IgD-negative memory B cell (primary cell): ENCODE measurements around the gene COL15A1. TPM values are rescaled to one million over a fixed set of nuclear protein-coding genes. Genes with fewer than 3 reads are reported as not detected.
A peak's percentile ranks its signal among the peaks of the same experiment; 100 is the strongest.

Experiments
- H3K27ac Mint-ChIP-seq, 3 donors: one replicate each; pipeline ENCODE4 v1.8.0; 2020 to 2022; ENCODE audit warnings: mild to moderate bottlenecking in 3 of 3, mixed read lengths in 3 of 3, moderate library complexity in 1 of 3
- H3K27me3 Mint-ChIP-seq: one replicate; pipeline ENCODE4 v1.8.0; 2021; ENCODE audit warnings: mixed read lengths
- H3K36me3 Mint-ChIP-seq: one replicate; pipeline ENCODE4 v1.8.0; 2020; ENCODE audit warnings: mild to moderate bottlenecking, mixed read lengths
- H3K4me1 Mint-ChIP-seq, 3 donors: one replicate each; pipeline ENCODE4 v1.8.0; 2020 to 2022; ENCODE audit warnings: mixed read lengths in 3 of 3, mild to moderate bottlenecking in 1 of 3
- H3K4me3 Mint-ChIP-seq, 4 donors: one replicate each; pipeline ENCODE4 v1.8.0; 2020 to 2022; ENCODE audit warnings: mild to moderate bottlenecking in 4 of 4, mixed read lengths in 4 of 4, moderate library complexity in 3 of 4
- H3K9me3 Mint-ChIP-seq, 3 donors: one replicate each; pipeline ENCODE4 v1.8.0; 2020 to 2021; ENCODE audit warnings: mixed read lengths in 3 of 3, mild to moderate bottlenecking in 1 of 3
- polyA plus RNA-seq: library from polyadenylated mRNA; unstranded; fragments of 300-500 nt; fragmentation: Illumina TruSeq; gene quantifications from one replicate; pipeline ENCODE4 v1.2.3, GENCODE V29; 2021

The COL15A1 gene
- polyA plus RNA-seq, 1 donor from 2014 or later, result 0.08 TPM

DNA sequence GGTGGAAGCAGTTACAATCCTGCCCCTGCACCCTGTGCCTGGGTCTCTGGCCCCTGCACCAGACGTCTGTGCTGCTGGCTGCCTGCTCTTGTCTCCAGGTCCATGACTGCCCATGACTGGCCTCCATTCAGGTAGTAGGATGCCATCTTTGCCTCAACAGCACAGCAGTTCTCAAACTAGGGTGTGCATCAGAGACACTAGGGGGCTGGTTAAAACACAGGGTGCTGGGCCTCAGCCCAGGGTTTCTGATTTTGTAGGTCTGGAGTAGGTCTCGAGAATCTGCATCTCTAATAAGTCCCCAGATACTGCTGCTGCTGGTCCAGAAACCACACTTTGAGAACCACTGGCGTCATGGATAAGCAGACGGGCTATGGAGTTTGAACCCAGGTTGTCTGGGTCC lies 24.0 kb downstream of the COL15A1 start:
- peaks cover 5% of the 10 kb centered on the region for H3K27me3 Mint-ChIP-seq
- H3K4me3 Mint-ChIP-seq, result no peak overlapping the region
- no peaks in the 10 kb centered on the region for H3K4me1 Mint-ChIP-seq
- no peaks in the 10 kb centered on the region for H3K36me3 Mint-ChIP-seq
- H3K27ac Mint-ChIP-seq, result no peak overlapping the region
- no peaks in the 10 kb centered on the region for H3K9me3 Mint-ChIP-seq

DNA sequence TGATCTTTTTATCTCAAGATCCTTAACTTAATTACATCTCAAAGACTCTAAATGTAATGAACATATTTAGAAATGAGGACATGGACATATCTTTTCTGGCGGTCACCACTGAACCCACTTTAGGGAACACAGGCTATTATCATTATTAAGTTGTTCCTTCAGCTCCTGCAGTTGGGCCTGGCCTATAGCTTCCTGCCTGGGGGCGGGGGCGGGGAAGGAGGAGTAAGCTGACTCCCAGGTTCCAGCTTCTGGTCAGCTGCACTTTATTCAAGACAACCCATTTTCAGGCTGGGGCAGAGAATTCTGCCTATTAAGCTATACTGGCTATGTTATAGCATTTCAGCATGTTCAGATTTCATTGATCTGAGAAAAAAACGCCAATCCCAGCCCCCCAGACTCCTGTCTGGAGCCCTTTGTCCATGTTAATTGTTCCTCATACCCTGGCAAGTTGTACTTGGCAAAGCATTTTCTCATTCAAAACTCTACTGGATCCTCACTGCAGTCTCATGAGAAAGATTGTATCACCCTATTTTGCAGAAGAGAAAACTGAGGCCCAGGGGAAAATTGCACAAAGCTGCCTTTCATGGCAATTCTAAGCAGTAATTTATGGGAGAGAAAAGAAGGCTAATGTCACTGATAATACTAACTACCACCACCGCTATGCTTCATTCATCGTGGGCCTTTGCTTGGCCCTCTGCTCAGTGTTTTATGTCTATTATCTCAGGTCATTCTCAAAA lies 25.1 kb downstream of the COL15A1 start:
- H3K9me3 Mint-ChIP-seq, result no peaks in the 10 kb centered on the region
- H3K27me3 Mint-ChIP-seq, result peaks cover 4% of the 10 kb centered on the region
- H3K4me3 Mint-ChIP-seq, result no peak overlapping the region
- H3K36me3 Mint-ChIP-seq, result no peaks in the 10 kb centered on the region
- H3K27ac Mint-ChIP-seq, result no peak overlapping the region
- H3K4me1 Mint-ChIP-seq, result no peaks in the 10 kb centered on the region

DNA sequence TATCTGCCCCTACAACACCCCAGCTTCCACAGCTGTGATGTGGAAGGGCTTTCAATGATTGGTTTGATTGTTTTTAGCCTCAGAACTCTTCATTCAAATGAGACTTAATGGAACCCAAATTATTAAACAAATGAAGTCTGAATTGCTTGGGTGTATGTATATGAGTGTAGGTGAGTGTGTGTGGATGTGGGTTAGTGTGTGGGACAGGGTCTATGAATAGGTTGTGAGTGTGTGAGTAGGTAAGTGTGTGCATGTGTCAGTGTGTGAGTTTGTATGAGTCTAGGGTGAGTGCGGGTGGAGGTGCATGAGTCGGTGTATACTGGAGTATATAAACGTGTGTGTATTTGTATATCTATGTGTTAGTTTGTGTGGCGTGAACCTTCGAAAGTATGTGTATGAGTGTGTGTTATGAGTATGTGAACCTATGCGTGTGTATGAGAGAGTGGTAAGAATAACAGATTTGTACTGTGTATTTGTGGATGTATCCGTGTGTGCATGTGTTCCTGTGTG lies 26.9 kb downstream of the COL15A1 start:
- no peaks in the 10 kb centered on the region for H3K9me3 Mint-ChIP-seq
- H3K4me1 Mint-ChIP-seq, result peaks cover 0 to 2% (median 0%) of the 10 kb centered on the region in 3 donors
- no peaks in the 10 kb centered on the region for H3K36me3 Mint-ChIP-seq
- H3K27me3 Mint-ChIP-seq, result peaks cover 14% of the 10 kb centered on the region
- no peak overlapping the region for H3K4me3 Mint-ChIP-seq
- H3K27ac Mint-ChIP-seq, result no peak overlapping the region

DNA sequence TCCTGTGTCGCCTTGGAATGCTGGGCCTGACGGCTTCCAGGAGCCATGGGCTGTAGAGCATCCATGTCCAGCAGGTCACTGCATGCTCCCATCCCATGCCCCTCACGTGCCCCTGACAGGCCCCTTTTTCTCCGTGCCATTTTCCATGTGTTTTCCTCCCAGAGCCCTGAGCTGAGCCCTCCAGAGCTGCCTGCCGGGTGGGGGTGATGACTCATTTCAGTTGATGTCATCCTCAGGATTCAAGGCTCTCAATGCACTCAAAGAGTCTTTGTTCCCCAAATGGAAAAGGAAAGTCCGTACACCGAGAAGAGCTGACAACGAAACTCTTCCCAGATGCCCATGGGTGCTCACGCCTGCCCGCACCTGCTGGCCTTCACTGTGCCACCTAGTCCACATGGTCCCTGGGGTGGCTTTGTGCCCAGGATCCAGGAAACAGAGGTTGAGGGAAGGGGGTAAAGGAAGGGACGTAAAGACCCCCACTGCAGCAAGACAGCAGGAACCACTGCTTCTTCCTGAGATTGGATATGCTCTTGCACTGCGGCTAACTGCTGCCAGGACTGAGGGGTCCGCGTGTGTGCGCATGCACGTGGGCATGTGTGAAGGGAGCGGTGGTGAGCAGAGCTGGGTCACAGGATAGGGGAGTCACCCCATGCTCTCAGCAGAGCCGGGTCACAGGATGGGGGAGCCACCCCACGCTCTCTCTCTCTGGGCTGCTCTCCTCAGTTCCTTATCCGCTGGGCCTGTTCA lies 27.6 kb downstream of the COL15A1 start:
- no peak overlapping the region for H3K4me3 Mint-ChIP-seq
- no peak overlapping the region for H3K27ac Mint-ChIP-seq
- H3K4me1 Mint-ChIP-seq, result peaks cover 0 to 2% (median 0%) of the 10 kb centered on the region in 3 donors
- H3K27me3 Mint-ChIP-seq, result peaks cover 20% of the 10 kb centered on the region
- H3K36me3 Mint-ChIP-seq, result no peaks in the 10 kb centered on the region
- no peaks in the 10 kb centered on the region for H3K9me3 Mint-ChIP-seq

DNA sequence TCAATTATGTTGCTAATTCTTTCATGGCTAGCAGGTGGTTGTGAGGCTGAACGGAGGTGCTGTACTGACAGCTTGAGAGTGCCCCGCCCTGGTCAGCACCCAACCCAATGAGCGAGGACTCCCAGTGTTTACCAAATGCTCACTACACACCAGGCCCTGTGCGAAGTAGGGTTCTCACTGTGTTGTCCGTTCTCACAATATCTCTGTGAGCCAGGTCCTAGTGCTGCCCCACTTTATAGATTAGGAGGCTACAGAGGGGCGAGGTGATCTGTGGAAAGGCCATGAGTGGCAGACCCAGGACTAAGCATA lies 28.2 kb downstream of the COL15A1 start:
- no peaks in the 10 kb centered on the region for H3K36me3 Mint-ChIP-seq
- peaks cover 0 to 2% (median 0%) of the 10 kb centered on the region in 3 donors for H3K4me1 Mint-ChIP-seq
- no peak overlapping the region for H3K27ac Mint-ChIP-seq
- no peak overlapping the region for H3K4me3 Mint-ChIP-seq
- peaks cover 20% of the 10 kb centered on the region for H3K27me3 Mint-ChIP-seq
- H3K9me3 Mint-ChIP-seq, result no peaks in the 10 kb centered on the region

DNA sequence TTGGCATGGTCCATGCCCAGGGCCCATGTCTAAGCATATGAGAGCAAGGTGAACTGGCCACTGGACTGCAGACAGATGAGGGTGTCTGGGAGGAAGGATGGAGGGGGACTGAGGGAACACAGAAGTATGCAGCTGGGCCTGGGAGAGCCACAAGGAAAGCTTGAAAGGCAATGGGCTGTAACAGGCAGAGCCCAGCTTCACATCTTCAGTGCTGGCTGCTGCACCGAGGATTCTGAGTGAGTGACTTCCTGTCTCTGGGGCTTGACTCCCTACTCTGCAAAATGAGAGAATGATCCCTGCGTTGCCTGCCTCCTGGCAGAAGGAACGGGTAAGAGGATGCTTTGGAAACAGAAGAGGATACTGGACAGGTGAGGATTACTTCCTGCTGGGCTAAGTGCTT lies 29.0 kb downstream of the COL15A1 start:
- Mint-ChIP-seq H3K27ac (no peak overlapping the region), H3K9me3 (no peaks in the 10 kb centered on the region), H3K36me3 (no peaks in the 10 kb centered on the region), H3K4me1 (peaks cover 0 to 2% (median 0%) of the 10 kb centered on the region in 3 donors), H3K4me3 (no peak overlapping the region), H3K27me3 (peaks cover 20% of the 10 kb centered on the region)

DNA sequence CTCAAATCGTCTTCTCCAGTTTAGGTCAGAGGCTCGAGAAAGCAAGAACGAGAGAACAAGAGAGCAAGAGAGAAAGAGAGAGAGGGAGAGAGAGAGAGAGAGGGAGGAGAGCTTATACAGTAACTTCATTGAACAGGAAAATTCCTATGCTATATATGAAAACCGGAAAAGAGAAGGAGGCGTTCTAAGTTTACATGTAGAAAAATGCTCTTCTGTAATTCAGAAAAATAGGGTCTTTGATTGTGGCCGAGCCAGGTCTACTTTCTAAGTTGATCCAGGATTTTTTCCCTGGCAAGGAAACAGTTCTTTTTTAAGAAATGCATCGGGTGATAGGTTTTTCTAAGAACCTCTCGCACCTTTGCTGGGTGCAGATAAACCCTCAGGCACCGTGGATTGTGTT lies 29.5 kb downstream of the COL15A1 start:
- Mint-ChIP-seq H3K4me1 (peaks cover 0 to 2% (median 0%) of the 10 kb centered on the region in 3 donors), H3K27ac (peak overlapping the region in 1 of 3 donors; percentile 36), H3K36me3 (no peaks in the 10 kb centered on the region), H3K4me3 (no peak overlapping the region), H3K27me3 (peaks cover 20% of the 10 kb centered on the region), H3K9me3 (no peaks in the 10 kb centered on the region)

DNA sequence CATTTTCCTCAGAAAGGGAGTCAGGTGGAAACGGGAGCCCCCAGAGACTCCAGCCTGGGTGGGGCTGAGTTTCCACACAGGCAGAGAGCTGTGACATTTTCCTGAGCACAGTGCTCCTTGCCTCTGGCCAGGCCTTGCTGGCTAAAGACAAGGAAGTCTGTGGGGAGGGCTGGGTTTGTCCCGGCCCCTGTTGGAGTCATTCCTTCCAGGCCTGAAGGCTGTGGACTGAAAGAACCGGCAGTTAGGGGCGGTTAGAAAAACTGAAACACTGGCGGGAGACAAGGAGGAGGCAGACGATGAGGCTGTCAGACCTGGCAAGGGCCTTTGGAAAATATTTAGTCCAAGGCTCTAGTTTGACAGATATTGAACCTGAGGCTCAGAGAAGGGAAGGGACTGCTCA lies 29.9 kb downstream of the COL15A1 start:
- H3K27me3 Mint-ChIP-seq, result peaks cover 20% of the 10 kb centered on the region
- H3K27ac Mint-ChIP-seq, result peak overlapping the region in 1 of 3 donors; percentile 36
- H3K4me1 Mint-ChIP-seq, result peaks cover 0 to 2% (median 0%) of the 10 kb centered on the region in 3 donors
- no peaks in the 10 kb centered on the region for H3K36me3 Mint-ChIP-seq
- H3K9me3 Mint-ChIP-seq, result no peaks in the 10 kb centered on the region
- H3K4me3 Mint-ChIP-seq, result no peak overlapping the region

DNA sequence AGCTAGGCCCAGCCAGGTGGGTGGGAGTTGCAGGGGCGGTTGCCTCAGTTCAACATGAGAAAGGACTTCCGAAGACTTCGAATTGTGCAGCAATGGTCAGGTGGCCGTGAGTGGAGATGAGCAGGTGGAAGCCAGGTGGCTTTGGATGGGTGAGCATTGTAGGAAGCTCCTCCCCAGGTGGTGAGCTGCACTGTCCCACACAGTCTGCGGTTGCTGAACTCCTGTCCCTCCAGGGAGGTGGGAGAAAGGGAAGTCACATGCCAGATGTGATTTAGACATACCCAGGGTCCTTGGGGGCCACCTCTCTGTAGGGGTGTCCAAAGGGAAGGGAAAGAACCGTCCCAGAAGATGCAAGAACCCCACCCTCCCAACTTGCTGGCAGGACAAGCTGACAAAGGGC lies 30.4 kb downstream of the COL15A1 start:
- no peaks in the 10 kb centered on the region for H3K9me3 Mint-ChIP-seq
- no peaks in the 10 kb centered on the region for H3K36me3 Mint-ChIP-seq
- peaks cover 0 to 2% (median 0%) of the 10 kb centered on the region in 3 donors for H3K4me1 Mint-ChIP-seq
- no peak overlapping the region for H3K4me3 Mint-ChIP-seq
- H3K27ac Mint-ChIP-seq, result no peak overlapping the region
- peaks cover 20% of the 10 kb centered on the region for H3K27me3 Mint-ChIP-seq

DNA sequence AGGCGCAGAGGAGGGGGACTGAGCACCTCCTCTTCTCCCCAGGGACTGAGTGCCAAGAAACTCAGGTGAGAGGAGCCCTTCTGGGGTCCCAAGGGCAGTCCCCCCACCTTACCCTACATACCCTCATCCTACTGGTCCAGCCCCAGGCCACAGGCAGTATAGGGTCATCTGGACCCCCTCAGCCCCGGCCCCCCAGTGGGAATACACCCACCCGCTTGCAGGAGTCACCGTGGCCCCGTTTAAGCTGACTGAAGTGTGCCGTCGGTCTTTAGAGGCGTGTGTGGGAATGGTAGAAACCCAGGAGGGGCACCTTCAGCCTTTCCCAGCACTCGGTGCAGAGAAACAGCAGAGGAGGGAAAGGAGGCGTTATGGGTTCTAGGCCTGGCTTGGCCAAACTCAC lies 30.8 kb downstream of the COL15A1 start:
- Mint-ChIP-seq H3K9me3 (no peaks in the 10 kb centered on the region), H3K27ac (no peak overlapping the region), H3K4me3 (no peak overlapping the region), H3K36me3 (no peaks in the 10 kb centered on the region), H3K4me1 (peaks cover 0 to 2% (median 0%) of the 10 kb centered on the region in 3 donors), H3K27me3 (peaks cover 20% of the 10 kb centered on the region)

DNA sequence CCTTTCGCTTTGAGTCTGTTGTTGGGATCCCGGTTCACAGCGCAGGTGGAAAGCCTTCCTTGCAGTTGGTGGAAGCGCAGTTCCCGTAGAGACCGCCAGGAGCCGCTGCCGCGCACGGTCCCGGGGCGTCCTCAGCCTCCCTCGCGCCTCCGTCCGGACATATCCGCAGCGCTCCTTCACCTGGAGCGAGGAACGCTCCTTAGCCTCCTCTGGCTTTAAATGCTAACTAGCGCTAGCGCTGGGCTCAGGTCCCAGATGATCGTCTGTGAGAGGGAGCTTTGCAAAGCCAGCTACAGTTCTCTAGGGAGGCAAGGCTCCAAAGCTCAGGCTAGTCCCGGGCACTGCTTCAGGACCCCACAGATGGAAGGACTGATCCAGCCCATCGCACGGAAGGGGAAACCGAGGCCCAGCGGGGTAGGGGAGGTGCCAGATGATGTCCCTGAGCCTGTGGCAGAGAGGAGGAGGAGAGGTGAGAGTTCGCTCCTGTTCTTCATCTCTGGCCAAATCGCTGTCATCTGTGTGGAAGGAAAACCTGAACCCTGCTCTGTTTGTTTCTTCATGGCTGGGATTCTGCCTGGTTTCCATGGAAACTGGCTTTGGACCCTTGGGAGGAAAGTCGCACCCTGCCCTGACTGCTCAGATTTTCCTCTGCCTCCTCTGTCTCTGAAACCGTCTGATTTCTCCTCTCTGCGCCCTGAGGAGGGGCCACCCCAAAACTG lies 31.4 kb downstream of the COL15A1 start:
- Mint-ChIP-seq H3K36me3 (no peaks in the 10 kb centered on the region), H3K4me1 (peaks cover 0 to 2% (median 0%) of the 10 kb centered on the region in 3 donors), H3K27me3 (peaks cover 20% of the 10 kb centered on the region), H3K27ac (no peak overlapping the region), H3K9me3 (no peaks in the 10 kb centered on the region), H3K4me3 (peak overlapping the region in 2 of 4 donors; percentile 67 to 83)

DNA sequence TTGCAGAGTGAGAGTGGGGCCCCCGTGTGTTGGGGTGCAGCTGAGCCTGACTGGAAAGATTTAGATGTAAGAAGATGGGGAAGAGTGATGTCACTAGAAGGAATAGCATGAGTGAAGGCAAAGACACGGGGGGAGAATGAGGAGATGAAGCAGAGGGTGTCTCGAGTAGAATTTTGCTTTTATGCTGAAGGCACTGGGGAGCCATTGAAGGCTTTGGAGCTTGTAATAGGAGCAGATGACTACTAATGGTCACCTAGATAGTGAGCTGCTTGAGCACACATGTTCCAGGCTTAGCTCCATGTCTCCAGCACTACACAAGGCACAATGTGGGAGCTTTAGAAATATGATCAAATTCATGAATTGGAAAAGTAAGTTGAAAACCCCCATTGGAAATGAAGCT lies 32.1 kb downstream of the COL15A1 start:
- Mint-ChIP-seq H3K4me3 (no peak overlapping the region), H3K27me3 (peaks cover 20% of the 10 kb centered on the region), H3K9me3 (no peaks in the 10 kb centered on the region), H3K4me1 (peaks cover 0 to 2% (median 0%) of the 10 kb centered on the region in 3 donors), H3K27ac (no peak overlapping the region), H3K36me3 (no peaks in the 10 kb centered on the region)

DNA sequence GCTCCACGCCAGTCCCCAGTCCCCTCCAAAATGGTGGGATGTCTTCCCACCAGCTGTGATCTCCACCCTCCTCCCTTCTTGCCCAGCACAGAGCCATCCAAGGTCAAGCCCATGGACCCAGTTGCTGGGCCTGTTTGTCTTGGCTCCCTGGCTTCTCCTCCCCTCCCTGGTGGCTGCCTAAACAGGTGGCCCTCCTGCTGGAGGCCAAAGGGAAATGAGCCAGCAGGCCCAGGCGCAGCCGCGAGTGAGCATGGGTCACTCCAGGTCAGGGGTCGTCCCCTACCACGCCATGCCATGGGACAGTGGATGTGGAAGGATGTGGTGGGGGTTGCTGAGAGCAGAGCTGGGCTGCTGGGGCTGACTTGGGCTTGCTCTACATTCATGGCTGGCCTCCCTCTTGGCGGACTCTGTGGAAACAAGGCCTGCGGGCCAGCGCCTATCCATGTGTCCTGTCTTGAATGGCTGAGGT lies 33.6 kb downstream of the COL15A1 start:
- H3K4me1 Mint-ChIP-seq, result peaks cover 0 to 2% (median 0%) of the 10 kb centered on the region in 3 donors
- H3K27ac Mint-ChIP-seq, result no peak overlapping the region
- H3K27me3 Mint-ChIP-seq, result peaks cover 19% of the 10 kb centered on the region
- no peaks in the 10 kb centered on the region for H3K9me3 Mint-ChIP-seq
- H3K36me3 Mint-ChIP-seq, result no peaks in the 10 kb centered on the region
- no peak overlapping the region for H3K4me3 Mint-ChIP-seq

DNA sequence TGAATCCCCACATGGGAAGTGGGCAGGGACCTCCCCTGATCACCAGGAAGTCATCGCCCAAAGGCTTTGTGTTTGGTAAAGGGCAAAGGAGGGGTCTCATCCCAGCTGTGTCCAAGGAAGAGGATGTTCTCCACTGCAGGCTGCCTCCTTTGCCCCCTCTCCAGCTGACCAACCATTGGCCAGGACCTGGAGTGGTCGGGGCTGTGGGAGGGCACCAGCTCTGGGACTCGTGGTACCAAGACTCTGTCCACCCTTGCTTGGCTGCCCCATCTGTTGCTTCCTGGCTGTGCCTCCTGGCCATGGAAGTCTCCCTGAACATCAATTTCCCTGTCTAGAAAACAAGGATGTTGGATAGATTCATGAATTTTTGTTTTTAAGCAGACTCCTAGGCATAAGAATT lies 34.1 kb downstream of the COL15A1 start:
- Mint-ChIP-seq H3K9me3 (no peaks in the 10 kb centered on the region), H3K4me3 (no peak overlapping the region), H3K4me1 (peaks cover 0 to 2% (median 0%) of the 10 kb centered on the region in 3 donors), H3K27ac (no peak overlapping the region), H3K27me3 (peaks cover 19% of the 10 kb centered on the region), H3K36me3 (no peaks in the 10 kb centered on the region)

DNA sequence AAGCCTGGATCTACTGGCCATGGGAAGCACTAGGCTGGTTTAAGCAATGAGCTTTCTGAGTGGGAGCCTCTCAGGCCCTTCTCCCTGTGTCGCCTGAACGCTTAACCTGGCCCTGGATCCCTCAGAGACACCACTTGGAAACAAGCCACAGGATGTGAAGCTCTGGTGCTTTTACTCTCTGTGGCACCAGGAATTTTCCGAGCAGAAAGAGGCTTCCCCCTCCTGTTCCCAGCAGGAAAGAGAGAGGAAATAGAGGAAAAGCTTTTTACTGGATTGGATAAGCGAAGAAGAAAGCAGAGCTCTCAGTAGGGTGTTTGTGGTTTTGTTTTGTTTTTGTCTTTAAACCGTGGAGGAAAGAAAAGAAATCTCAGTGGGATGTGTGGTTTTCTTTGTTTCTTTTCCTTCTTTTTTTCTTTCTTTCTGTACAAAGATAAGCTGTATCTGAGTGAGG lies 34.5 kb downstream of the COL15A1 start:
- peaks cover 19% of the 10 kb centered on the region for H3K27me3 Mint-ChIP-seq
- no peak overlapping the region for H3K4me3 Mint-ChIP-seq
- no peak overlapping the region for H3K27ac Mint-ChIP-seq
- no peaks in the 10 kb centered on the region for H3K36me3 Mint-ChIP-seq
- no peaks in the 10 kb centered on the region for H3K9me3 Mint-ChIP-seq
- H3K4me1 Mint-ChIP-seq, result peaks cover 0 to 2% (median 0%) of the 10 kb centered on the region in 3 donors
